ENCODE measurements around the gene HJURP. TPM values are rescaled to one million over a fixed set of nuclear protein-coding genes. Genes with fewer than 3 reads are reported as not detected.

Gene HJURP
- total RNA-seq, 1 experiment from 2014 or later = 35.0 TPM

GRCh38 chr2:233820774-233821105, 33.6 kb downstream of the HJURP start:
- Mint-ChIP-seq H3K36me3 (ENCODE audit: insufficient read depth, unreplicated experiment) (no peaks in the 10 kb centered on the region), H3K27ac (ENCODE audit: unreplicated experiment) (no peak overlapping the region), H3K9me3 (ENCODE audit: unreplicated experiment) (no peaks in the 10 kb centered on the region), H3K27me3 (ENCODE audit: insufficient read depth, unreplicated experiment) (no peaks in the 10 kb centered on the region), H3K4me1 (ENCODE audit: low read depth, unreplicated experiment) (no peaks in the 10 kb centered on the region), H3K4me3 (ENCODE audit: unreplicated experiment) (no peak overlapping the region)
- intact Hi-C loops (cut with micrococcal nuclease; ENCODE audit: unreplicated experiment) = no loop called here
- H3K36me3 ChIP-seq (ENCODE audit: control insufficient read depth, insufficient read depth, low read length) = no peaks in the 10 kb centered on the region
- no peaks in the 10 kb centered on the region for H3K9me3 ChIP-seq
- no peak for DNase-seq
- ChIA-PET CTCF (no interaction called here), POLR2A (no interaction called here)
- no peak overlapping the region for H3K4me3 ChIP-seq (ENCODE audit: low read depth, low read length)
- no peak for TF ChIP-seq CTCF (IDR thresholded peaks at IDR 0.05; ENCODE audit: insufficient read depth in 1 of 2, low read depth in 1 of 2, low read length in 1 of 2, severe bottlenecking in 1 of 2, unreplicated experiment in 1 of 2)
- H3K27me3 ChIP-seq (replicated peaks; ENCODE audit: control insufficient read depth, insufficient read depth, low read length) = no peaks in the 10 kb centered on the region
- no TSS peak for BruUV-seq (replicated peaks)
- no peaks in the 10 kb centered on the region for H3K4me1 ChIP-seq

GRCh38 chr2:233819884-233820773, 34.2 kb downstream of the HJURP start:
- BruUV-seq (replicated peaks) = no TSS peak
- H3K27me3 Mint-ChIP-seq (ENCODE audit: insufficient read depth, unreplicated experiment) = no peaks in the 10 kb centered on the region
- H3K4me1 Mint-ChIP-seq (ENCODE audit: low read depth, unreplicated experiment) = no peaks in the 10 kb centered on the region
- intact Hi-C loops (cut with micrococcal nuclease; ENCODE audit: unreplicated experiment) = no loop called here
- TF ChIP-seq CTCF (IDR thresholded peaks at IDR 0.05; ENCODE audit: insufficient read depth in 1 of 2, low read depth in 1 of 2, low read length in 1 of 2, severe bottlenecking in 1 of 2, unreplicated experiment in 1 of 2) = no peak
- Histone ChIP-seq H3K4me1 (no peaks in the 10 kb centered on the region), H3K9me3 (no peaks in the 10 kb centered on the region), H3K4me3 (ENCODE audit: low read depth, low read length) (no peak overlapping the region), H3K36me3 (ENCODE audit: control insufficient read depth, insufficient read depth, low read length) (no peaks in the 10 kb centered on the region), H3K27me3 (replicated peaks; ENCODE audit: control insufficient read depth, insufficient read depth, low read length) (no peaks in the 10 kb centered on the region)
- H3K9me3 Mint-ChIP-seq (ENCODE audit: unreplicated experiment) = no peaks in the 10 kb centered on the region
- H3K4me3 Mint-ChIP-seq (ENCODE audit: unreplicated experiment) = no peak overlapping the region
- DNase-seq = no peak
- no peak overlapping the region for H3K27ac Mint-ChIP-seq (ENCODE audit: unreplicated experiment)
- H3K36me3 Mint-ChIP-seq (ENCODE audit: insufficient read depth, unreplicated experiment) = no peaks in the 10 kb centered on the region
- ChIA-PET POLR2A (no interaction called here), CTCF (no interaction called here)

GRCh38 chr2:233818639-233819621, 35.4 kb downstream of the HJURP start:
- ChIA-PET CTCF (no interaction called here), POLR2A (no interaction called here)
- TF ChIP-seq CTCF (IDR thresholded peaks at IDR 0.05; ENCODE audit: insufficient read depth in 1 of 2, low read depth in 1 of 2, low read length in 1 of 2, severe bottlenecking in 1 of 2, unreplicated experiment in 1 of 2) = no peak
- H3K9me3 Mint-ChIP-seq (ENCODE audit: unreplicated experiment) = no peaks in the 10 kb centered on the region
- DNase-seq = no peak
- no peaks in the 10 kb centered on the region for H3K9me3 ChIP-seq
- H3K4me1 Mint-ChIP-seq (ENCODE audit: low read depth, unreplicated experiment) = no peaks in the 10 kb centered on the region
- no peaks in the 10 kb centered on the region for H3K27me3 ChIP-seq (replicated peaks; ENCODE audit: control insufficient read depth, insufficient read depth, low read length)
- no TSS peak for BruUV-seq (replicated peaks)
- H3K4me1 ChIP-seq = no peaks in the 10 kb centered on the region
- intact Hi-C loops (cut with micrococcal nuclease; ENCODE audit: unreplicated experiment) = no loop called here
- no peaks in the 10 kb centered on the region for H3K27me3 Mint-ChIP-seq (ENCODE audit: insufficient read depth, unreplicated experiment)
- no peaks in the 10 kb centered on the region for H3K36me3 ChIP-seq (ENCODE audit: control insufficient read depth, insufficient read depth, low read length)
- H3K4me3 Mint-ChIP-seq (ENCODE audit: unreplicated experiment) = no peak overlapping the region
- H3K36me3 Mint-ChIP-seq (ENCODE audit: insufficient read depth, unreplicated experiment) = no peaks in the 10 kb centered on the region
- no peak overlapping the region for H3K4me3 ChIP-seq (ENCODE audit: low read depth, low read length)
- no peak overlapping the region for H3K27ac Mint-ChIP-seq (ENCODE audit: unreplicated experiment)

Measured in Caco-2 (cell line).